ENCODE results near the gene GRID2. TPM values are rescaled to one million over a fixed set of nuclear protein-coding genes. Genes with fewer than 3 reads are reported as not detected.

GRID2 gene
- polyA plus RNA-seq, 1 of the 3 experiments (the other 2 are of a cell fraction), result not detected

DNA sequence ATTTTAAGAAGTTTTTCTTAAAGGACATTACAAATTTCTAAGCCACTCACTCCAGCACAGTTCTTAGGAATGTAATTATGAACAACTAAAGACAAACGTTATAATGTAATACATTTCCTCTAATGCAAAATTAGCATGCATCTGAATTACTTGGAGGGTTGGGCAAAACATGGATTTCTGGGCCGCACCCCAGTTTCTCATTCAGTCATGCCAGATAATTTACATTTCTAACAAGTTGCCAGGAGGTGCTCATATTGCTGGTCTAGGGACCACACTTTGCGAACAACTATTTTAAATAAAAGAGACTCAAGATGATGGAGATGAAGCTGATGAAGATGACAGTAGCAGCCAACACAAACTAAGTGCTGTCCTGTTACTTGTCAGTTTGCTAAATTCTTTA is 840.1 kb downstream of the GRID2 start:
- POLR2A ChIA-PET, result no interaction called here
- no peaks in the 10 kb centered on the region; a peak in 2 of 4 replicates for H3K4me1 ChIP-seq (ENCODE audit: control insufficient read depth in 1 of 2, insufficient read depth in 2 of 2, low read depth in 1 of 2, low read length in 1 of 2)
- H3K36me3 ChIP-seq (replicated peaks in 1 of 2; ENCODE audit: control insufficient read depth in 1 of 2, insufficient read depth in 2 of 2, low read length in 1 of 2), result no peaks in the 10 kb centered on the region
- CTCF ChIA-PET, result interaction anchor here (1.1 kb wide), 1 partner anchor 14 kb away, joined by 3 read pairs; no protein-coding TSS in a partner anchor
- H3F3A ChIP-seq (replicated peaks; ENCODE audit: insufficient read depth), result no peaks in the 10 kb centered on the region
- no peaks in the 10 kb centered on the region for H4K20me1 ChIP-seq (ENCODE audit: insufficient read depth)
- no peak overlapping the region for H3K27ac ChIP-seq (ENCODE audit: low read depth in 2 of 2, low read length in 1 of 2)
- H3K27me3 ChIP-seq (ENCODE audit: insufficient read depth), result no peaks in the 10 kb centered on the region
- no peak for DNase-seq
- no peaks in the 10 kb centered on the region for H3K79me2 ChIP-seq (ENCODE audit: insufficient read depth)
- no peaks in the 10 kb centered on the region for H3K9me2 ChIP-seq
- no peaks in the 10 kb centered on the region for H3K9me3 ChIP-seq
- WGBS (ENCODE audit: low lambda C conversion rate), result 63% methylated on average over 3 of the region's 3 CpGs
- no peak overlapping the region for H3K4me3 ChIP-seq (ENCODE audit: low read depth in 2 of 2, low read length in 1 of 2)
- TF ChIP-seq TAF1 (IDR thresholded peaks at IDR 0.05; ENCODE audit: borderline replicate concordance, low read depth, low read length) (no peak), TEAD4 (IDR thresholded peaks at IDR 0.05; ENCODE audit: borderline replicate concordance, insufficient read depth) (no peak), POLR2AphosphoS5 (IDR thresholded peaks at IDR 0.05; ENCODE audit: low read depth, low read length) (no peak), MEF2A (IDR thresholded peaks at IDR 0.05; ENCODE audit: borderline replicate concordance, low read depth) (no peak), FOXJ3 (CRISPR knock-in tag; IDR thresholded peaks at IDR 0.05) (no peak), GATA2 (CRISPR knock-in tag; IDR thresholded peaks at IDR 0.05) (no peak), SIN3A (IDR thresholded peaks at IDR 0.05; ENCODE audit: borderline replicate concordance, low read depth, low read length) (no peak), GABPA (IDR thresholded peaks at IDR 0.05; ENCODE audit: low read depth) (no peak), SMC3 (IDR thresholded peaks at IDR 0.05; ENCODE audit: low read depth, low read length) (no peak), FOSL2 (IDR thresholded peaks at IDR 0.05; ENCODE audit: borderline replicate concordance, low read depth) (no peak), ELF1 (IDR thresholded peaks at IDR 0.05) (no peak), EP300 (IDR thresholded peaks at IDR 0.05; ENCODE audit: borderline replicate concordance in 1 of 2, low read depth in 1 of 2, low read length in 1 of 2) (no peak), EZH2phosphoT487 (IDR thresholded peaks at IDR 0.05; ENCODE audit: borderline replicate concordance, low read depth) (no peak), RFX5 (IDR thresholded peaks at IDR 0.05; ENCODE audit: low read length) (no peak)
- TF ChIP-seq, protein P1, sequence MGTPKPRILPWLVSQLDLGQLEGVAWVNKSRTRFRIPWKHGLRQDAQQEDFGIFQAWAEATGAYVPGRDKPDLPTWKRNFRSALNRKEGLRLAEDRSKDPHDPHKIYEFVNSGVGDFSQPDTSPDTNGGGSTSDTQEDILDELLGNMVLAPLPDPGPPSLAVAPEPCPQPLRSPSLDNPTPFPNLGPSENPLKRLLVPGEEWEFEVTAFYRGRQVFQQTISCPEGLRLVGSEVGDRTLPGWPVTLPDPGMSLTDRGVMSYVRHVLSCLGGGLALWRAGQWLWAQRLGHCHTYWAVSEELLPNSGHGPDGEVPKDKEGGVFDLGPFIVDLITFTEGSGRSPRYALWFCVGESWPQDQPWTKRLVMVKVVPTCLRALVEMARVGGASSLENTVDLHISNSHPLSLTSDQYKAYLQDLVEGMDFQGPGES (IDR thresholded peaks at IDR 0.05; ENCODE audit: low read depth, low read length), result no peak
- TF ChIP-seq, protein P2, sequence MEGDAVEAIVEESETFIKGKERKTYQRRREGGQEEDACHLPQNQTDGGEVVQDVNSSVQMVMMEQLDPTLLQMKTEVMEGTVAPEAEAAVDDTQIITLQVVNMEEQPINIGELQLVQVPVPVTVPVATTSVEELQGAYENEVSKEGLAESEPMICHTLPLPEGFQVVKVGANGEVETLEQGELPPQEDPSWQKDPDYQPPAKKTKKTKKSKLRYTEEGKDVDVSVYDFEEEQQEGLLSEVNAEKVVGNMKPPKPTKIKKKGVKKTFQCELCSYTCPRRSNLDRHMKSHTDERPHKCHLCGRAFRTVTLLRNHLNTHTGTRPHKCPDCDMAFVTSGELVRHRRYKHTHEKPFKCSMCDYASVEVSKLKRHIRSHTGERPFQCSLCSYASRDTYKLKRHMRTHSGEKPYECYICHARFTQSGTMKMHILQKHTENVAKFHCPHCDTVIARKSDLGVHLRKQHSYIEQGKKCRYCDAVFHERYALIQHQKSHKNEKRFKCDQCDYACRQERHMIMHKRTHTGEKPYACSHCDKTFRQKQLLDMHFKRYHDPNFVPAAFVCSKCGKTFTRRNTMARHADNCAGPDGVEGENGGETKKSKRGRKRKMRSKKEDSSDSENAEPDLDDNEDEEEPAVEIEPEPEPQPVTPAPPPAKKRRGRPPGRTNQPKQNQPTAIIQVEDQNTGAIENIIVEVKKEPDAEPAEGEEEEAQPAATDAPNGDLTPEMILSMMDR (IDR thresholded peaks at IDR 0.05), result no peak
- TF ChIP-seq, protein P3, sequence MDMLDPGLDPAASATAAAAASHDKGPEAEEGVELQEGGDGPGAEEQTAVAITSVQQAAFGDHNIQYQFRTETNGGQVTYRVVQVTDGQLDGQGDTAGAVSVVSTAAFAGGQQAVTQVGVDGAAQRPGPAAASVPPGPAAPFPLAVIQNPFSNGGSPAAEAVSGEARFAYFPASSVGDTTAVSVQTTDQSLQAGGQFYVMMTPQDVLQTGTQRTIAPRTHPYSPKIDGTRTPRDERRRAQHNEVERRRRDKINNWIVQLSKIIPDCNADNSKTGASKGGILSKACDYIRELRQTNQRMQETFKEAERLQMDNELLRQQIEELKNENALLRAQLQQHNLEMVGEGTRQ (IDR thresholded peaks at IDR 0.05; ENCODE audit: borderline replicate concordance, low read depth, low read length), result no peak
- TF ChIP-seq, protein P4, sequence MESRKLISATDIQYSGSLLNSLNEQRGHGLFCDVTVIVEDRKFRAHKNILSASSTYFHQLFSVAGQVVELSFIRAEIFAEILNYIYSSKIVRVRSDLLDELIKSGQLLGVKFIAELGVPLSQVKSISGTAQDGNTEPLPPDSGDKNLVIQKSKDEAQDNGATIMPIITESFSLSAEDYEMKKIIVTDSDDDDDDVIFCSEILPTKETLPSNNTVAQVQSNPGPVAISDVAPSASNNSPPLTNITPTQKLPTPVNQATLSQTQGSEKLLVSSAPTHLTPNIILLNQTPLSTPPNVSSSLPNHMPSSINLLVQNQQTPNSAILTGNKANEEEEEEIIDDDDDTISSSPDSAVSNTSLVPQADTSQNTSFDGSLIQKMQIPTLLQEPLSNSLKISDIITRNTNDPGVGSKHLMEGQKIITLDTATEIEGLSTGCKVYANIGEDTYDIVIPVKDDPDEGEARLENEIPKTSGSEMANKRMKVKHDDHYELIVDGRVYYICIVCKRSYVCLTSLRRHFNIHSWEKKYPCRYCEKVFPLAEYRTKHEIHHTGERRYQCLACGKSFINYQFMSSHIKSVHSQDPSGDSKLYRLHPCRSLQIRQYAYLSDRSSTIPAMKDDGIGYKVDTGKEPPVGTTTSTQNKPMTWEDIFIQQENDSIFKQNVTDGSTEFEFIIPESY (IDR thresholded peaks at IDR 0.05; ENCODE audit: borderline replicate concordance, low read depth), result no peak
- TF ChIP-seq, protein P5, sequence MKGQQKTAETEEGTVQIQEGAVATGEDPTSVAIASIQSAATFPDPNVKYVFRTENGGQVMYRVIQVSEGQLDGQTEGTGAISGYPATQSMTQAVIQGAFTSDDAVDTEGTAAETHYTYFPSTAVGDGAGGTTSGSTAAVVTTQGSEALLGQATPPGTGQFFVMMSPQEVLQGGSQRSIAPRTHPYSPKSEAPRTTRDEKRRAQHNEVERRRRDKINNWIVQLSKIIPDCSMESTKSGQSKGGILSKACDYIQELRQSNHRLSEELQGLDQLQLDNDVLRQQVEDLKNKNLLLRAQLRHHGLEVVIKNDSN (IDR thresholded peaks at IDR 0.05; ENCODE audit: borderline replicate concordance, low read depth), result no peak
- H2AFZ ChIP-seq (ENCODE audit: low read depth), result no peak overlapping the region
- H3K4me2 ChIP-seq, result no peak overlapping the region
- no peak overlapping the region for H3K9ac ChIP-seq

Data from SK-N-SH (cell line).